Keratinocyte (primary cell): Measurements from ENCODE around the gene ST8SIA2. TPM values are rescaled to one million over a fixed set of nuclear protein-coding genes. Genes with fewer than 3 reads are reported as not detected.

Source experiments
- DNase-seq: peaks from one replicate; pipeline ENCODE4 v3.0.0-alpha.2; 2011; ENCODE audit warnings: low read depth, missing footprints, low spot score
- FAIRE-seq: peaks from 2 replicates; lab custom pipeline; 2011; peaks lifted over from hg19 to GRCh38; lab: Jason Lieb, UNC
- H2AFZ ChIP-seq: 2 replicates; pipeline ENCODE4 v1.6.0; 2012; ENCODE audit warnings: low read length, control low read depth, inconsistent platforms; ENCODE audit not compliant: control insufficient read depth
- H3K27ac ChIP-seq: 2 replicates; pipeline ENCODE4 v1.5.1; 2011; ENCODE audit warnings: low read length; ENCODE audit not compliant: control insufficient read depth, insufficient read depth
- H3K27me3 ChIP-seq: 3 replicates; pipeline ENCODE4 v1.6.0; 2011; ENCODE audit warnings: low read length; ENCODE audit not compliant: control insufficient read depth, insufficient read depth; ENCODE audit errors: extremely low read depth
- H3K36me3 ChIP-seq, 2 experiments: 2 replicates in 1 of 2; 3 replicates in 1 of 2; pipeline ENCODE4 v1.5.1; 2011; ENCODE audit warnings: low read length in 2 of 2, mild to moderate bottlenecking in 1 of 2; ENCODE audit not compliant: control insufficient read depth in 2 of 2, insufficient read depth in 2 of 2; ENCODE audit errors: extremely low read depth in 1 of 2
- H3K4me1 ChIP-seq: 3 replicates; pipeline ENCODE4 v1.5.1; 2011; ENCODE audit warnings: low read length; ENCODE audit not compliant: control insufficient read depth, insufficient read depth; ENCODE audit errors: extremely low read depth
- H3K4me2 ChIP-seq: 3 replicates; pipeline ENCODE4 v1.6.0; 2011; ENCODE audit warnings: low read depth, low read length; ENCODE audit not compliant: control insufficient read depth, insufficient read depth; ENCODE audit errors: extremely low read depth
- H3K4me3 ChIP-seq, 3 experiments: fragments of 200-600 bp in 1 of 3; sonication (generic) in 1 of 3; 2 replicates in 2 of 3; 3 replicates in 1 of 3; pipeline ENCODE4 v1.5.1; 2011 to 2016; ENCODE audit warnings: low read length in 3 of 3, mild to moderate bottlenecking in 3 of 3, control low read depth in 2 of 3, inconsistent platforms in 1 of 3, low read depth in 1 of 3, mixed read lengths in 1 of 3, mixed run types in 1 of 3, moderate library complexity in 1 of 3; ENCODE audit not compliant: control insufficient read depth in 2 of 3, insufficient read depth in 2 of 3; ENCODE audit errors: extremely low read depth in 1 of 3
- H3K79me2 ChIP-seq: 2 replicates; pipeline ENCODE4 v1.6.0; 2012; ENCODE audit warnings: low read length; ENCODE audit not compliant: control insufficient read depth, insufficient read depth
- H3K9ac ChIP-seq: 3 replicates; pipeline ENCODE4 v1.6.0; 2011; ENCODE audit warnings: low read length; ENCODE audit not compliant: control insufficient read depth, insufficient read depth; ENCODE audit errors: extremely low read depth
- H3K9me1 ChIP-seq: 3 replicates; pipeline ENCODE4 v1.6.0; 2011; ENCODE audit warnings: low read length; ENCODE audit not compliant: control insufficient read depth, insufficient read depth; ENCODE audit errors: extremely low read depth
- H3K9me3 ChIP-seq: 2 replicates; pipeline ENCODE4 v1.5.1; 2012; ENCODE audit warnings: low read depth, low read length; ENCODE audit not compliant: control insufficient read depth
- H4K20me1 ChIP-seq: 3 replicates; pipeline ENCODE4 v1.6.0; 2011; ENCODE audit warnings: low read length; ENCODE audit not compliant: control insufficient read depth, insufficient read depth; ENCODE audit errors: extremely low read depth
- CTCF ChIP-seq, 3 experiments: IDR thresholded peaks in 1 of 3; conservative IDR thresholded peaks in 1 of 3; optimal IDR thresholded peaks in 1 of 3; 2 replicates in 2 of 3; 3 replicates in 1 of 3; pipeline versions ENCODE3 to v1.5.1; 2011; ENCODE audit warnings: low read length in 3 of 3, mild to moderate bottlenecking in 3 of 3, moderate library complexity in 2 of 3, control low read depth in 1 of 3, inconsistent platforms in 1 of 3; ENCODE audit not compliant: insufficient read depth in 2 of 3; ENCODE audit errors: extremely low read depth in 1 of 3
- EZH2 ChIP-seq: IDR thresholded peaks from one replicate; pipeline ENCODE4 v1.6.1; 2012; ENCODE audit warnings: inconsistent platforms, mild to moderate bottlenecking, low read length, moderate library complexity
- dilution Hi-C: fragments of 300-500 bp; cut with MboI; formaldehyde crosslinking; loops from one replicate; pipeline ENCODE4 v1.7.0; 2020; ENCODE audit warnings: low sequenced_read_pairs; ENCODE audit not compliant: extremely low pct_ligation_motif_present
- polyA plus RNA-seq, 5 experiments: library from polyadenylated mRNA; depleted of rRNA in 3 of 5; stranded (reverse) in 3 of 5; stranded (forward) in 1 of 5; unstranded in 1 of 5; fragments of >200 nt; gene quantifications; 1 replicate in 1 of 5; 2 replicates in 3 of 5; 3 replicates in 1 of 5; pipeline versions ENCODE4 v1.2.1 to v1.2.3, GENCODE V29; 2011 to 2012; ENCODE audit warnings: missing spikeins in 2 of 5, low read depth in 1 of 5, low replicate concordance in 1 of 5

ST8SIA2 gene
- polyA plus RNA-seq, 1 donor (not counting 4 experiments of a cell fraction or from before 2014, with no cell fraction given), result 0.22 TPM

DNA sequence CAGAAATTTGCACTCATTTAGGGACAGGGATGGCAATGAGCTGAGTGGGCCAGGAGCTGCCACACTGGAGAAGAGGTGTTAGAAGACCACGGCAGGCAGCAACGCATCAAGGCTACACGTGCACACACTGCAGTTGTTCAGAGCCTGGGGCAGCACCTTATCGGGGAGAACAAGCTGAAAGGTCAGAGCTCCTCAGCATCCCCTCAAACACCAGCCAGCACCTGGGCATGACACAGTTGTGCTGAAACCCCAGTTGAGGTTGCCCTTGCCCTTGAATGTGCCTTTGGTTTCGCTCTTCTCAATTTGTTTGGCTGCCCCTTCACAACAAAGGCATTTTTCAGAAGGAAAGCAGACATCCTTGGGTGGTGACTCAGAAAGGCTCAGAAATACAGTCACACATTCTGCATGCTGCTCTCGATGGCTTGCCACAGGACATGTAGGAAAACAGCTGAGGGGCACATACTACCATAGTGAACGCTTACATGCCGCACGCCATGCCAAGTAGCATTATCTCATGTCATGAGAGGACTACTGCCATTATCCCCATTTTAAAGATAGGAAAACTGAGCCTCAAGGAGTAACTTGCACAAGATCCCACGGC is 57.6 kb downstream of the ST8SIA2 start:
- H3K4me3 ChIP-seq, result no peak overlapping the region
- DNase-seq (peak; percentile 53), FAIRE-seq (peak; percentile 49)
- H3K36me3 ChIP-seq, result no peaks in the 10 kb centered on the region
- no peaks in the 10 kb centered on the region for H4K20me1 ChIP-seq
- H3K4me1 ChIP-seq, result peaks cover 14% of the 10 kb centered on the region
- no peaks in the 10 kb centered on the region for H3K27me3 ChIP-seq
- TF ChIP-seq CTCF (optimal IDR thresholded peaks at IDR 0.05 in 1 of 3, IDR thresholded peaks at IDR 0.05 in 1 of 3, conservative IDR thresholded peaks at IDR 0.05 in 1 of 3; ENCODE audit: extremely low read depth in 1 of 3, insufficient read depth in 2 of 3, low read length in 3 of 3), result no peak
- no peak for TF ChIP-seq EZH2
- H3K9me3 ChIP-seq, result no peaks in the 10 kb centered on the region
- no peak overlapping the region for H3K4me2 ChIP-seq
- H3K9ac ChIP-seq, result no peak overlapping the region
- no peaks in the 10 kb centered on the region for H3K9me1 ChIP-seq
- dilution Hi-C loops, result no loop called here
- H3K27ac ChIP-seq, result no peak overlapping the region
- H3K79me2 ChIP-seq, result no peaks in the 10 kb centered on the region
- H2AFZ ChIP-seq, result no peak overlapping the region

- TF ChIP-seq EZH2, result no peak
- no peak for TF ChIP-seq CTCF (optimal IDR thresholded peaks at IDR 0.05 in 1 of 3, IDR thresholded peaks at IDR 0.05 in 1 of 3, conservative IDR thresholded peaks at IDR 0.05 in 1 of 3; ENCODE audit: extremely low read depth in 1 of 3, insufficient read depth in 2 of 3, low read length in 3 of 3)
Measured at GRCh38 chr15:92452143-92452542, 58.5 kb downstream of the ST8SIA2 start.

More at GRCh38 chr15:92452143-92452542, 58.5 kb downstream of the ST8SIA2 start:
- Histone ChIP-seq H3K27me3 (no peaks in the 10 kb centered on the region), H2AFZ (no peak overlapping the region), H3K9me3 (no peaks in the 10 kb centered on the region), H3K4me1 (peaks cover 14% of the 10 kb centered on the region), H3K9ac (no peak overlapping the region), H3K36me3 (no peaks in the 10 kb centered on the region), H3K4me2 (no peak overlapping the region), H3K27ac (no peak overlapping the region), H3K9me1 (no peaks in the 10 kb centered on the region), H3K4me3 (no peak overlapping the region), H3K79me2 (no peaks in the 10 kb centered on the region), H4K20me1 (no peaks in the 10 kb centered on the region)
- FAIRE-seq (no peak), DNase-seq (no peak)
- dilution Hi-C loops, result no loop called here
